Natural killer cell (primary cell): Measurements from ENCODE around the gene OAT. TPM values are rescaled to one million over a fixed set of nuclear protein-coding genes. Genes with fewer than 3 reads are reported as not detected.

Experiments
- ATAC-seq, 3 donors: fragments of 150-1000 bp in 2 of 3; fragments of 200-7000 bp in 1 of 3; cut with Tn5 transposase; 1 replicate in 1 of 3; 2 replicates in 2 of 3; pipeline ENCODE4 v1.10.0; 2021; ENCODE audit warnings: mild to moderate bottlenecking in 2 of 3, moderate library complexity in 2 of 3
- DNase-seq, 2 donors: peaks; one replicate each; pipeline versions ENCODE4 v3.0.0 to v3.0.0-alpha.2; 2013 to 2021; ENCODE audit warnings: mixed read lengths in 1 of 2
- H3K27ac ChIP-seq: one replicate; pipeline ENCODE4 v1.5.1; 2013; ENCODE audit warnings: mild to moderate bottlenecking, low read length
- H3K27me3 ChIP-seq: one replicate; pipeline ENCODE4 v1.6.1; 2013; ENCODE audit warnings: low read length; ENCODE audit not compliant: control insufficient read depth, insufficient read depth
- H3K36me3 ChIP-seq: one replicate; pipeline ENCODE4 v1.6.1; 2013; ENCODE audit warnings: low read length; ENCODE audit not compliant: control insufficient read depth, insufficient read depth
- H3K4me1 ChIP-seq: one replicate; pipeline ENCODE4 v1.6.1; 2013; ENCODE audit warnings: low read length; ENCODE audit not compliant: control insufficient read depth, insufficient read depth
- H3K4me3 ChIP-seq: one replicate; pipeline ENCODE4 v1.5.1; 2013; ENCODE audit warnings: low read length
- H3K9me3 ChIP-seq: one replicate; pipeline ENCODE4 v1.6.1; 2013; ENCODE audit warnings: low read length; ENCODE audit not compliant: control insufficient read depth, insufficient read depth
- H3K27ac Mint-ChIP-seq, 2 donors: one replicate each; pipeline ENCODE4 v1.8.0; 2022; ENCODE audit warnings: mild to moderate bottlenecking in 2 of 2, mixed read lengths in 2 of 2, moderate library complexity in 1 of 2
- H3K27me3 Mint-ChIP-seq, 2 donors: one replicate each; pipeline ENCODE4 v1.8.0; 2022; ENCODE audit warnings: low read depth in 2 of 2, mixed read lengths in 2 of 2
- H3K36me3 Mint-ChIP-seq: one replicate; pipeline ENCODE4 v1.8.0; 2022; ENCODE audit warnings: mixed read lengths
- H3K4me1 Mint-ChIP-seq, 2 donors: one replicate each; pipeline ENCODE4 v1.8.0; 2022; ENCODE audit warnings: mixed read lengths in 2 of 2
- H3K4me3 Mint-ChIP-seq: one replicate; pipeline ENCODE4 v1.8.0; 2022; ENCODE audit warnings: mild to moderate bottlenecking, moderate library complexity, mixed read lengths
- H3K9me3 Mint-ChIP-seq, 2 donors: one replicate each; pipeline ENCODE4 v1.8.0; 2022; ENCODE audit warnings: mixed read lengths in 2 of 2
- CTCF ChIP-seq: fragments of 200-600 bp; IDR thresholded peaks from one replicate; pipeline ENCODE4 v1.8.0; 2022; ENCODE audit warnings: antibody characterized with exemption
- WGBS: methylation state at CpG from one replicate; pipeline ENCODE4 v1.1.7; 2013; ENCODE audit warnings: missing lambda C conversion rate; ENCODE audit not compliant: insufficient coverage; 5-methylcytosine and 5-hydroxymethylcytosine counted together
- intact Hi-C: fragments of 100-400 bp; cut with micrococcal nuclease; formaldehyde crosslinking; loops from one replicate; pipeline ENCODE4 v1.14.2; 2022
- total RNA-seq, 4 donors: library from RNA; stranded (reverse); fragments of 120-200 nt in 1 of 4; gene quantifications; one replicate each; pipeline versions ENCODE4 v1.2.3 to v1.2.4, GENCODE V29; 2013 to 2022

OAT gene
- total RNA-seq, 3 donors from 2014 or later (not counting 1 experiment from before 2014, with no cell fraction given), result 35.8 to 60.9 (median 48.4) TPM

- DNase-seq, result no peak
- 4% methylated on average over 58 of the region's 59 CpGs for WGBS
Observed at GRCh38 chr10:124449170-124450011, 30.7 kb upstream of the OAT start.

GRCh38 chr10:124448696-124449169, 30.0 kb upstream of the OAT start:
- WGBS, result 4% methylated on average over 26 of the region's 26 CpGs
- no peaks in the 10 kb centered on the region for H3K36me3 ChIP-seq
- H3K27ac ChIP-seq, result no peak overlapping the region
- no peaks in the 10 kb centered on the region for H3K9me3 ChIP-seq
- no peaks in the 10 kb centered on the region for H3K9me3 Mint-ChIP-seq
- H3K36me3 Mint-ChIP-seq, result no peaks in the 10 kb centered on the region
- peaks cover 6% of the 10 kb centered on the region for H3K4me1 ChIP-seq
- peaks cover 34% of the 10 kb centered on the region for H3K27me3 ChIP-seq
- DNase-seq (no peak), ATAC-seq (no peak)
- H3K27ac Mint-ChIP-seq, result no peak overlapping the region
- TF ChIP-seq CTCF, result no peak
- H3K4me3 ChIP-seq, result no peak overlapping the region
- H3K4me3 Mint-ChIP-seq, result no peak overlapping the region
- H3K4me1 Mint-ChIP-seq, result peaks cover 0 to 8% of the 10 kb centered on the region in 2 donors
- H3K27me3 Mint-ChIP-seq, result peaks cover 57 to 68% of the 10 kb centered on the region in 2 donors
- intact Hi-C loops, result no loop called here

More at GRCh38 chr10:124449170-124450011, 30.7 kb upstream of the OAT start:
- H3K4me3 Mint-ChIP-seq, result no peak overlapping the region
- H3K36me3 Mint-ChIP-seq, result no peaks in the 10 kb centered on the region
- intact Hi-C loops, result no loop called here
- H3K27me3 Mint-ChIP-seq, result peaks cover 63 to 74% of the 10 kb centered on the region in 2 donors
- no peak overlapping the region for H3K27ac Mint-ChIP-seq
- Histone ChIP-seq H3K27ac (no peak overlapping the region), H3K4me3 (no peak overlapping the region), H3K27me3 (peaks cover 34% of the 10 kb centered on the region), H3K9me3 (no peaks in the 10 kb centered on the region), H3K36me3 (no peaks in the 10 kb centered on the region), H3K4me1 (peaks cover 6% of the 10 kb centered on the region)
- no peak for ATAC-seq
- H3K4me1 Mint-ChIP-seq, result peaks cover 0 to 8% of the 10 kb centered on the region in 2 donors
- H3K9me3 Mint-ChIP-seq, result no peaks in the 10 kb centered on the region
- no peak for TF ChIP-seq CTCF

- TF ChIP-seq CTCF, result no peak
- Mint-ChIP-seq H3K4me1 (peaks cover 0 to 8% of the 10 kb centered on the region in 2 donors), H3K9me3 (no peaks in the 10 kb centered on the region), H3K27ac (no peak overlapping the region), H3K36me3 (no peaks in the 10 kb centered on the region), H3K4me3 (no peak overlapping the region), H3K27me3 (peaks cover 57 to 64% of the 10 kb centered on the region in 2 donors)
- ATAC-seq (no peak), DNase-seq (no peak)
- no peak overlapping the region for H3K27ac ChIP-seq
- H3K9me3 ChIP-seq, result no peaks in the 10 kb centered on the region
- H3K36me3 ChIP-seq, result no peaks in the 10 kb centered on the region
- intact Hi-C loops, result no loop called here
- no peak overlapping the region for H3K4me3 ChIP-seq
- H3K27me3 ChIP-seq, result peaks cover 34% of the 10 kb centered on the region
- 3% methylated on average over 60 of the region's 60 CpGs for WGBS
- peaks cover 6% of the 10 kb centered on the region for H3K4me1 ChIP-seq
Observed at GRCh38 chr10:124447751-124448466, 29.2 kb upstream of the OAT start.
